K562 (cell line): ENCODE data around the gene CDKN2AIP. TPM values are rescaled to one million over a fixed set of nuclear protein-coding genes. Genes with fewer than 3 reads are reported as not detected.

ENCODE experiments used
- BCL6 ChIP-seq: fragments of 250-450 bp; sonication (Bioruptor Pico); IDR thresholded peaks from 2 replicates; pipeline ENCODE4 v1.4.0; 2020
- CHCHD3 ChIP-seq: fragments of 250-450 bp; sonication (Bioruptor Pico); IDR thresholded peaks from 2 replicates; pipeline ENCODE4 v2.1.2; 2022; ENCODE audit warnings: mild to moderate bottlenecking
- ELF4 ChIP-seq: fragments of 450-650 bp; formaldehyde crosslinking; IDR thresholded peaks from 2 replicates; pipeline ENCODE4 v1.4.0; 2022; ENCODE audit warnings: missing genetic modification characterization
- FOS ChIP-seq: IDR thresholded peaks from 3 replicates; pipeline ENCODE4 v1.6.1; 2011; ENCODE audit not compliant: insufficient read length; ENCODE audit errors: extremely low read depth
- HNRNPLL ChIP-seq: fragments of 200-400 bp; formaldehyde crosslinking; IDR thresholded peaks from 2 replicates; pipeline ENCODE4 v1.6.1; 2017; ENCODE audit warnings: low read length, low read depth, mild to moderate bottlenecking; ENCODE audit not compliant: poor library complexity, severe bottlenecking
- KLF13 ChIP-seq: fragments of 450-650 bp; IDR thresholded peaks from 2 replicates; pipeline ENCODE4 v1.6.1; 2016; ENCODE audit warnings: missing genetic modification characterization, low read depth, mild to moderate bottlenecking, missing compliant biosample characterization, moderate library complexity, borderline replicate concordance
- MECOM ChIP-seq: fragments of 250-450 bp; sonication (Bioruptor Pico); IDR thresholded peaks from 2 replicates; pipeline ENCODE4 v1.8.0; 2022; ENCODE audit warnings: inconsistent platforms
- MTA2 ChIP-seq: fragments of 450-650 bp; IDR thresholded peaks from 2 replicates; pipeline ENCODE4 v1.6.1; 2016; ENCODE audit warnings: low read depth
- NCOA4 ChIP-seq: fragments of 450-650 bp; IDR thresholded peaks from 2 replicates; pipeline ENCODE4 v1.6.1; 2018; ENCODE audit warnings: mild to moderate bottlenecking; ENCODE audit not compliant: partially characterized antibody
- NFIC ChIP-seq: fragments of 450-650 bp; IDR thresholded peaks from 2 replicates; pipeline ENCODE4 v1.6.1; 2017; ENCODE audit warnings: mild to moderate bottlenecking, inconsistent platforms
- NFYB ChIP-seq: IDR thresholded peaks from 2 replicates; pipeline ENCODE4 v1.6.1; 2011; ENCODE audit warnings: mild to moderate bottlenecking, moderate library complexity; ENCODE audit not compliant: insufficient read length; ENCODE audit errors: extremely low read depth
- NR2C1 ChIP-seq, 2 experiments: fragments of 450-650 bp; IDR thresholded peaks; 2 replicates each; pipeline ENCODE4 v1.6.1; 2017; ENCODE audit warnings: mild to moderate bottlenecking in 2 of 2, antibody characterized with exemption in 1 of 2, inconsistent platforms in 1 of 2, missing compliant biosample characterization in 1 of 2, missing genetic modification characterization in 1 of 2
- RFX7 ChIP-seq: fragments of 250-450 bp; sonication (Bioruptor Pico); IDR thresholded peaks from 2 replicates; pipeline ENCODE4 v1.5.1; 2021; ENCODE audit warnings: mild to moderate bottlenecking
- SMAD4 ChIP-seq: fragments of 250-450 bp; sonication (Bioruptor Pico); conservative IDR thresholded peaks from 2 replicates; pipeline ENCODE4 v1.8.0; 2021; ENCODE audit warnings: inconsistent platforms, mild to moderate bottlenecking, moderate library complexity
- SMARCE1 ChIP-seq: fragments of 450-650 bp; IDR thresholded peaks from 2 replicates; pipeline ENCODE4 v1.7.1; 2016; ENCODE audit warnings: mild to moderate bottlenecking
- TAF9B ChIP-seq: fragments of 450-650 bp; IDR thresholded peaks from 2 replicates; pipeline ENCODE4 v1.6.1; 2018; ENCODE audit warnings: mild to moderate bottlenecking; ENCODE audit not compliant: partially characterized antibody
- TBL1XR1 ChIP-seq, 2 experiments: IDR thresholded peaks; 2 replicates each; pipeline ENCODE4 v1.6.1; 2012; ENCODE audit warnings: improper control_type of control experiment in 2 of 2, low read length in 2 of 2, mild to moderate bottlenecking in 1 of 2
- YBX1 ChIP-seq: fragments of 450-650 bp; IDR thresholded peaks from 2 replicates; pipeline ENCODE4 v1.7.1; 2016; ENCODE audit warnings: mild to moderate bottlenecking
- ZNF586 ChIP-seq: fragments of 450-650 bp; formaldehyde crosslinking; conservative IDR thresholded peaks from 2 replicates; pipeline ENCODE4 v1.4.0; 2020; ENCODE audit warnings: mild to moderate bottlenecking, moderate library complexity
- polyA plus RNA-seq, 8 experiments: library from polyadenylated mRNA; depleted of rRNA in 4 of 8; stranded (reverse) in 5 of 8; unstranded in 3 of 8; fragments of >200 nt; fragmentation: Nextera tagmentation in 2 of 8; fragmentation: Illumina TruSeq in 1 of 8; extraction: Ambion mirVana in 2 of 8; extraction: Trizol in 1 of 8; gene quantifications; 2 replicates each; pipeline versions ENCODE4 v1.2.1 to v1.2.3, GENCODE V29; 2011 to 2014; ENCODE audit warnings: inconsistent platforms in 1 of 8, missing spikeins in 1 of 8
- total RNA-seq, 7 experiments: library from RNA; depleted of rRNA in 6 of 7; stranded (reverse); fragments of >200 nt in 6 of 7; fragmentation: Illumina TruSeq in 2 of 7; extraction: Trizol in 2 of 7; gene quantifications; 2 replicates each; pipeline versions ENCODE4 v1.2.1 to v1.2.3, GENCODE V29; 2011 to 2021; ENCODE audit warnings: low replicate concordance in 1 of 7
- TF ChIP-seq, protein P1 (sequence below): fragments of 450-650 bp; formaldehyde crosslinking; IDR thresholded peaks from 2 replicates; pipeline ENCODE4 v1.4.0; 2022; ENCODE audit warnings: mild to moderate bottlenecking, moderate library complexity
- TF ChIP-seq, protein P2 (sequence below): fragments of 450-650 bp; IDR thresholded peaks from 2 replicates; pipeline ENCODE4 v1.6.1; 2016; ENCODE audit warnings: antibody characterized with exemption
- TF ChIP-seq, protein P3 (sequence below): sonication (generic); formaldehyde crosslinking; IDR thresholded peaks from 2 replicates; pipeline ENCODE4 v1.8.0; 2022; ENCODE audit warnings: mild to moderate bottlenecking, missing genetic modification reagents
- TF ChIP-seq, protein P4 (sequence below): fragments of 250-450 bp; sonication (Bioruptor Pico); IDR thresholded peaks from 2 replicates; pipeline ENCODE4 v1.5.0; 2021; ENCODE audit warnings: mild to moderate bottlenecking, moderate library complexity

Gene CDKN2AIP
- total and polyA plus RNA-seq, 9 of the 15 experiments (the other 6 are each of a cell fraction or from before 2014, with no cell fraction given) = 5.9 to 22.0 (median 19.7) TPM

DNA sequence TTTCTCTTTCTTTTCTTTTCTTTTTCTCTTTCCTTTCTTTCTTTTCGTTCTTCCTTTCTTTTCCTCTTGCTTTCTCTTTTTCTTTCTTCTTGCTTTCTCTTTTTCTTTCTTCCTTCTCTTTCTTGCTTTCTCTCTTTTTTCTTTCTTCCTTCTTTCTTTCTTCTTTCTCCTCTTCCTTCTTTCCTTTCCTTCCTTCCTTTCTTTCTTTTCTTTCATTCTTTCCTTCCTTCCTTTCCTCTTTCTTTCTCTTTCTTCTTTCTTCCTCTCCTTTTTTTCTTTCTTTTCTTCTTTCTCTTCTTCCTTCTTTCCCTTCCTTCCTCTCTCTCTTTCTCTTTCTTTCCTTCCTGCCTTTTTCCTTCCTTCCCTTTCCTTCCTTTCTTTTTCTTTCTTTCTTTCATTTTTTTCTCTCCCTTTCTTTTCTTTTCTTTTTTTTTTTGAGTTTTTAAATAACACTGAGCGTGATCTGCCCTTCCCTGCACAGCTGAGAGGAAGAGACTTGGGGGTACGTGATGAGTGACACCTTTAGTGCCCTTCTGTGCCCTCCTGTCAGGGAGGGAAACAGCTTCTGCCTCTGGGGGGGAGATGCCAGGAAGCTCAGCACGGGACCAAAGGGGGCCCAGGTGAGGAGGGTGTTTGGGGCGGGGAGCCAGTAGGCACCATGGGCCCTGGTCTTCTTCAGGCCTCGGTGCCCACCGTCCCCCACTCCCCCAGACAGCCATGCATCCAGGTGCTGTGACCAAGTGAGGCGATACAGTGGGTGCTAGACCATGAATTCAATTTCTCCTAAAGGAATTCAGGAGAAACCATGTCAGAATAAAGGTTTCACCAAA lies 36.6 kb upstream of the CDKN2AIP start (continued):
- TF ChIP-seq, protein P1, sequence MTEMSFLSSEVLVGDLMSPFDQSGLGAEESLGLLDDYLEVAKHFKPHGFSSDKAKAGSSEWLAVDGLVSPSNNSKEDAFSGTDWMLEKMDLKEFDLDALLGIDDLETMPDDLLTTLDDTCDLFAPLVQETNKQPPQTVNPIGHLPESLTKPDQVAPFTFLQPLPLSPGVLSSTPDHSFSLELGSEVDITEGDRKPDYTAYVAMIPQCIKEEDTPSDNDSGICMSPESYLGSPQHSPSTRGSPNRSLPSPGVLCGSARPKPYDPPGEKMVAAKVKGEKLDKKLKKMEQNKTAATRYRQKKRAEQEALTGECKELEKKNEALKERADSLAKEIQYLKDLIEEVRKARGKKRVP (CRISPR knock-in tag) = no peak
- TF ChIP-seq RFX7 (CRISPR knock-in tag) (no peak), ELF4 (no peak), YBX1 (no peak), NFIC (0 out of 2 replicates have a peak, but pooled peaks have one; percentile 18), BCL6 (CRISPR knock-in tag) (no peak), HNRNPLL (no peak), SMAD4 (no peak), ZNF586 (no peak), SMARCE1 (0 out of 2 replicates have a peak, but pooled peaks have one; percentile 24), TAF9B (no peak), CHCHD3 (CRISPR knock-in tag) (no peak), NR2C1 (IDR thresholded peaks at IDR 0.05) (0 out of 2 replicates have a peak, but pooled peaks have one; percentile 11), NR2C1 (tag; IDR thresholded peaks at IDR 0.05) (no peak), KLF13 (tag) (no peak), MTA2 (peak; percentile 39; the same call in 1 of the 2 replicates), TBL1XR1 (IDR thresholded peaks at IDR 0.05; ENCODE audit: low read length in 2 of 2) (no peak), NFYB (no peak), NCOA4 (peak; percentile 47), MECOM (CRISPR knock-in tag) (no peak), FOS (no peak)
- TF ChIP-seq, protein P2, sequence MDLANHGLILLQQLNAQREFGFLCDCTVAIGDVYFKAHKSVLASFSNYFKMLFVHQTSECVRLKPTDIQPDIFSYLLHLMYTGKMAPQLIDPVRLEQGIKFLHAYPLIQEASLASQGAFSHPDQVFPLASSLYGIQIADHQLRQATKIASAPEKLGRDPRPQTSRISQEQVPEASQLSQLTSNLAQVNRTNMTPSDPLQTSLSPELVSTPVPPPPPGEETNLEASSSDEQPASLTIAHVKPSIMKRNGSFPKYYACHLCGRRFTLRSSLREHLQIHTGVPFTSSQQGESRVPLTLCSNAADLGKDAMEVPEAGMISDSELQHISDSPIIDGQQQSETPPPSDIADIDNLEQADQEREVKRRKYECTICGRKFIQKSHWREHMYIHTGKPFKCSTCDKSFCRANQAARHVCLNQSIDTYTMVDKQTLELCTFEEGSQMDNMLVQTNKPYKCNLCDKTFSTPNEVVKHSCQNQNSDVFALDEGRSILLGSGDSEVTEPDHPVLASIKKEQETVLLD = 0 out of 2 replicates have a peak, but pooled peaks have one; percentile 60
- TF ChIP-seq, protein P3, sequence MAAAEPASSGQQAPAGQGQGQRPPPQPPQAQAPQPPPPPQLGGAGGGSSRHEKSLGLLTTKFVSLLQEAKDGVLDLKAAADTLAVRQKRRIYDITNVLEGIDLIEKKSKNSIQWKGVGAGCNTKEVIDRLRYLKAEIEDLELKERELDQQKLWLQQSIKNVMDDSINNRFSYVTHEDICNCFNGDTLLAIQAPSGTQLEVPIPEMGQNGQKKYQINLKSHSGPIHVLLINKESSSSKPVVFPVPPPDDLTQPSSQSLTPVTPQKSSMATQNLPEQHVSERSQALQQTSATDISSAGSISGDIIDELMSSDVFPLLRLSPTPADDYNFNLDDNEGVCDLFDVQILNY = no peak
- TF ChIP-seq, protein P4, sequence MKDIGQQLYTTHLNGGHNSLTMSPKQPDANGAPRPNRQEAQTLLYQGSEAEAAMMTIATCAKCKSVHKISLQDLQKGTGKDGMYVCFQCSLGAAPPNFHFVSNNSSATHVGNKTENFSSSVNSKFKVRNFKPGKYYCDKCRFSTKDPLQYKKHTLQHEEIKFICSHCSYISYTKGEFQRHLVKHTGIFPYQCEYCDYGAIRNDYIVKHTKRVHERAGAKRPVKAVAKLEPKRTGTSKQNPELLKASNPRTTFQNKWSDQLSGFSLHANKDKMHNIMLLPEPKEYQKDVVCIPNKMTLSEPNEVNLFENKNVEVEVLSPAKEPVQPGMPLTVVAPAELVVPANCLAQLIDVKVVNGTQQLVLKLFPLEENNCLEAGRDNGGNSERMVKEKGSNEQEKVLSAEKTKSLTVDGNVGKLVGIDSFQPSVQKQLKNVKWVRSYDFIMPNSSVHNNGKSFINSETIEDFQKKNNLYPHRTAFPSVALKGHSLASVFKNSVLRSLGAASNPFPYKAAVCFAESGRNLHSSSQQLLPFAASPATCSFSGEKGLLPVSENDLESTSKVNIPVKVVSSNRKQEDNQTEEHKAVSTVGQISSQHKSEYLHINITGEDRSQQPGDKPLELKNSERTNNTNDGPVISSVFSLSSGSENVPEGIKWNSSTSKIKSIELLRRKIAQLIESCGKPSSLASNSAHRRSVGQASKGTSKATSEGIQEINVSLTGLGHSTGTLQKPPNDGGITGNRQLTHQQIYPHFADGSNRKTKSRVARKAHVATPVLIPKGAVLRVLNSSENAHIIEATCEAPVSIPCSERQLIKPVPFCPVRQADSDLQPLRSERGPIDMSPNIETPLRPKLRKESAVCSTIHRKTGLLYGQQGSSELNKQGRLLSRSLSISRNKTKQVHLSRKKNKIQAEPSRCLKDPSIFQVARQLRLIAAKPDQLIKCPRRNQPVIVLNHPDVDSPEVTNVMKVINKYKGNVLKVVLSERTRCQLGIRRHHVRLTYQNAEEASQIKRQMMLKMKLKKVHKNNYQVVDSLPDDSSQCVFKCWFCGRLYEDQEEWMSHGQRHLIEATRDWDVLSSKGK = no peak
